HepG2 (cell line): ENCODE results near the gene PGP. TPM values are rescaled to one million over a fixed set of nuclear protein-coding genes. Genes with fewer than 3 reads are reported as not detected.

Experiments used
- AGO1 ChIP-seq: fragments of 200-400 bp; formaldehyde crosslinking; IDR thresholded peaks from 2 replicates; pipeline ENCODE4 v1.6.1; 2017; ENCODE audit warnings: mild to moderate bottlenecking, low read depth, low read length, moderate library complexity; ENCODE audit not compliant: poor library complexity, severe bottlenecking
- ASH2L ChIP-seq: fragments of 300-600, 200-600 bp; sonication (generic); IDR thresholded peaks from 2 replicates; pipeline ENCODE4 v1.7.0; 2017; ENCODE audit warnings: low read depth, mild to moderate bottlenecking, moderate library complexity, mixed read lengths, low read length; ENCODE audit not compliant: insufficient read length
- BCL6 ChIP-seq: IDR thresholded peaks from 2 replicates; pipeline ENCODE4 v1.6.1; 2016; ENCODE audit warnings: missing genetic modification reagents, missing compliant biosample characterization
- BRD4 ChIP-seq: sonication (generic); formaldehyde crosslinking; IDR thresholded peaks from 2 replicates; pipeline ENCODE4 v1.4.0; 2020; ENCODE audit warnings: missing genetic modification reagents
- E2F2 ChIP-seq: sonication (generic); formaldehyde crosslinking; IDR thresholded peaks from 2 replicates; pipeline ENCODE4 v1.4.0; 2020; ENCODE audit warnings: missing genetic modification reagents, borderline replicate concordance
- FOXP4 ChIP-seq: sonication (generic); formaldehyde crosslinking; IDR thresholded peaks from 2 replicates; pipeline ENCODE4 v1.4.0; 2020; ENCODE audit warnings: missing genetic modification reagents
- HNF1B ChIP-seq: sonication (generic); formaldehyde crosslinking; IDR thresholded peaks from 2 replicates; pipeline ENCODE4 v1.5.1; 2020; ENCODE audit warnings: mild to moderate bottlenecking, moderate library complexity, missing genetic modification reagents
- IRX3 ChIP-seq: sonication (generic); formaldehyde crosslinking; IDR thresholded peaks from 2 replicates; pipeline ENCODE4 v1.8.1; 2023; ENCODE audit warnings: mild to moderate bottlenecking, low read depth, missing genetic modification reagents, borderline replicate concordance
- SRF ChIP-seq: IDR thresholded peaks from 2 replicates; pipeline ENCODE4 v1.6.1; 2011; ENCODE audit warnings: mild to moderate bottlenecking, low read depth, low read length, moderate library complexity
- ZBTB4 ChIP-seq: sonication (generic); formaldehyde crosslinking; IDR thresholded peaks from 2 replicates; pipeline ENCODE4 v1.4.0; 2020; ENCODE audit warnings: missing genetic modification reagents, mild to moderate bottlenecking, borderline replicate concordance
- ZBTB7B ChIP-seq: sonication (generic); formaldehyde crosslinking; IDR thresholded peaks from 2 replicates; pipeline ENCODE4 v1.4.0; 2020; ENCODE audit warnings: missing genetic modification reagents
- ZC3H4 ChIP-seq: sonication (generic); formaldehyde crosslinking; IDR thresholded peaks from 2 replicates; pipeline ENCODE4 v1.4.0; 2020; ENCODE audit warnings: missing genetic modification reagents, borderline replicate concordance
- ZNF234 ChIP-seq: sonication (generic); formaldehyde crosslinking; conservative IDR thresholded peaks from 2 replicates; pipeline ENCODE4 v1.5.1; 2020; ENCODE audit warnings: mild to moderate bottlenecking, missing genetic modification reagents
- ZSCAN9 ChIP-seq: IDR thresholded peaks from 2 replicates; pipeline ENCODE4 v1.6.1; 2016; ENCODE audit warnings: borderline replicate concordance
- polyA plus RNA-seq, 8 experiments: library from polyadenylated mRNA; depleted of rRNA in 3 of 8; stranded (reverse) in 7 of 8; unstranded in 1 of 8; fragments of >200 nt; fragmentation: Illumina TruSeq in 4 of 8; extraction: Trizol in 4 of 8; gene quantifications; 2 replicates each; pipeline versions ENCODE4 v1.2.1 to v1.2.3, GENCODE V29; 2011 to 2016; ENCODE audit warnings: low read depth in 4 of 8, missing spikeins in 1 of 8, mixed read lengths in 1 of 8; ENCODE audit not compliant: insufficient read depth in 1 of 8
- total RNA-seq, 5 experiments: library from RNA; depleted of rRNA; stranded (reverse); fragments of >200 nt; fragmentation: Illumina TruSeq; extraction: Trizol; gene quantifications; 2 replicates each; pipeline ENCODE4 v1.2.3, GENCODE V29; 2016; ENCODE audit warnings: low read depth in 1 of 5
- TF ChIP-seq, protein P1 (sequence below): sonication (generic); formaldehyde crosslinking; IDR thresholded peaks from 2 replicates; pipeline ENCODE4 v1.5.0; 2020; ENCODE audit warnings: missing genetic modification reagents
- TF ChIP-seq, protein P2 (sequence below): sonication (generic); formaldehyde crosslinking; IDR thresholded peaks from 2 replicates; pipeline ENCODE4 v1.5.1; 2020; ENCODE audit warnings: missing genetic modification reagents, mild to moderate bottlenecking, borderline replicate concordance

Gene PGP
- total and polyA plus RNA-seq, 2 of the 13 experiments (the other 11 are each of a cell fraction or from before 2014, with no cell fraction given), result 7.3 to 18.3 TPM

- TF ChIP-seq, protein P1, sequence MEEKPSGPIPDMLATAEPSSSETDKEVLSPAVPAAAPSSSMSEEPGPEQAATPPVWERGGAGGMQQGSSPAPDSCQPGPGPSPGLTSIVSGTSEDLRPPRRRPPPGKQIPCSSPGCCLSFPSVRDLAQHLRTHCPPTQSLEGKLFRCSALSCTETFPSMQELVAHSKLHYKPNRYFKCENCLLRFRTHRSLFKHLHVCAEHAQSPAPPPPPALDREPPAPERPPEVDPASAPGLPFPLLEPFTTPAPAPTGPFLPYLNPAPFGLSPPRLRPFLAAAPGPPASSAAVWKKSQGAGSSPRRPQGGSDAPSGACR (CRISPR knock-in tag), result no peak
- TF ChIP-seq FOXP4 (CRISPR knock-in tag) (no peak; the same call in 1 of the 2 replicates), SRF (no peak), ZSCAN9 (no peak; the same call in 1 of the 2 replicates), IRX3 (0 out of 2 replicates have a peak, but pooled peaks have one; percentile 61), ASH2L (peak; percentile 25), HNF1B (CRISPR knock-in tag) (peak; percentile 98), AGO1 (peak; percentile 86), ZBTB4 (CRISPR knock-in tag) (peak; percentile 78), ZBTB7B (peak; percentile 65; the same call in 1 of the 2 replicates), BCL6 (CRISPR knock-in tag) (peak; percentile 67), E2F2 (CRISPR knock-in tag) (no peak), ZC3H4 (CRISPR knock-in tag) (no peak), BRD4 (CRISPR knock-in tag) (0 out of 2 replicates have a peak, but pooled peaks have one; percentile 33), ZNF234 (CRISPR knock-in tag) (0 out of 2 replicates have a peak, but pooled peaks have one; percentile 58)
- TF ChIP-seq, protein P2, sequence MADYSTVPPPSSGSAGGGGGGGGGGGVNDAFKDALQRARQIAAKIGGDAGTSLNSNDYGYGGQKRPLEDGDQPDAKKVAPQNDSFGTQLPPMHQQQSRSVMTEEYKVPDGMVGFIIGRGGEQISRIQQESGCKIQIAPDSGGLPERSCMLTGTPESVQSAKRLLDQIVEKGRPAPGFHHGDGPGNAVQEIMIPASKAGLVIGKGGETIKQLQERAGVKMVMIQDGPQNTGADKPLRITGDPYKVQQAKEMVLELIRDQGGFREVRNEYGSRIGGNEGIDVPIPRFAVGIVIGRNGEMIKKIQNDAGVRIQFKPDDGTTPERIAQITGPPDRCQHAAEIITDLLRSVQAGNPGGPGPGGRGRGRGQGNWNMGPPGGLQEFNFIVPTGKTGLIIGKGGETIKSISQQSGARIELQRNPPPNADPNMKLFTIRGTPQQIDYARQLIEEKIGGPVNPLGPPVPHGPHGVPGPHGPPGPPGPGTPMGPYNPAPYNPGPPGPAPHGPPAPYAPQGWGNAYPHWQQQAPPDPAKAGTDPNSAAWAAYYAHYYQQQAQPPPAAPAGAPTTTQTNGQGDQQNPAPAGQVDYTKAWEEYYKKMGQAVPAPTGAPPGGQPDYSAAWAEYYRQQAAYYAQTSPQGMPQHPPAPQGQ (CRISPR knock-in tag), result no peak
These were observed 36.9 kb upstream of the PGP start, which contains the start of gene ECI1 (continued) for GRCh38 chr16:2251296-2252111.
